GM18873 (cell line): Measurements from ENCODE around the gene TENM3.
A peak's percentile ranks its signal among the peaks of the same experiment; 100 is the strongest.

ENCODE experiments used
- ATAC-seq: cut with Tn5 transposase; IDR thresholded peaks from one replicate; pipeline ENCODE4 v1.9.1; 2021; ENCODE audit warnings: mild to moderate bottlenecking, moderate library complexity, moderate number of reproducible peaks; ENCODE audit not compliant: unreplicated experiment, low FRiP score

Gene TENM3

GRCh38 chr4:182537031-182537795 is 294.0 kb downstream of the TENM3 start:
- no peak for ATAC-seq

DNA sequence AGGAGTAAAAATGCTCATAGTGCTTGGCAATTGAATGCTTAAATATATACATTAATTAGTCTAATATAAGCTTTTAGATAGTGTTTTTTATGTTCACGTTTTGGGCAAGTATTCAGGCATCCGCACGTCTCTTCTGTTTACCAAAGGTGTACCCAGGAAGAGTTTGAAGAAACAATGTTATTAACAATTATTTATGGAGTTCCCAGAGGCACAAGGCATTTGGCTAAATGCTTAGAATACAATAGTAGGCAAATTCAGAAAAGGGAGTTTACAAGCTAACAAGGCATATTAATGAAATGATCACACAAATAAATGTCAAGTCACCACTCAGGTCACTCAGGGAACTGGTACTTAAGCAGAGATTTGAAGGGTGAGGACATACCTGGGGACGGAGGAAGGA is 294.8 kb downstream of the TENM3 start:
- no peak for ATAC-seq

DNA sequence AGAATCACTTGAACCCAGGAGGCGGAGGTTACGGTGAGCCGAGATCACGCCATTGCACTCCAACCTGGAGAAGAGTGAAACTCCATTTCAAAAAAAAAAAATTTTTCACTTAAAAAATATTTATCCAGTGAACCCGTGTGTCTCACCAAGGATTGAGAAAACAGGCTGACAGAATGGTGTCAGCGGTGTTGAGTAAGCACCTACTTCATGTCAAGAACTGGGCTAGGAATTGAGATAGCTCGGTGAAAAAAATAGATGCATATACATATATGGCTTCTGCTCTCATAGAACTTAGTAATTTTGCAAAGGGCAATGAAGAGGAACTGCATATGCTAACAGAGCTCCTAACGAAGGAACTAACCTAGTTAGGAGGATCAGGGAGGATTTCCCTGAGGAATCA is 297.3 kb downstream of the TENM3 start:
- ATAC-seq, result no peak

- peak; percentile 94 for ATAC-seq
Measured at GRCh38 chr4:182547435-182547834, 304.2 kb downstream of the TENM3 start.

GRCh38 chr4:182548156-182548555 is 305.0 kb downstream of the TENM3 start:
- ATAC-seq, result no peak

GRCh38 chr4:182549356-182549755 is 306.2 kb downstream of the TENM3 start:
- no peak for ATAC-seq

- no peak for ATAC-seq
Measured at GRCh38 chr4:182552948-182553347, 309.7 kb downstream of the TENM3 start.

DNA sequence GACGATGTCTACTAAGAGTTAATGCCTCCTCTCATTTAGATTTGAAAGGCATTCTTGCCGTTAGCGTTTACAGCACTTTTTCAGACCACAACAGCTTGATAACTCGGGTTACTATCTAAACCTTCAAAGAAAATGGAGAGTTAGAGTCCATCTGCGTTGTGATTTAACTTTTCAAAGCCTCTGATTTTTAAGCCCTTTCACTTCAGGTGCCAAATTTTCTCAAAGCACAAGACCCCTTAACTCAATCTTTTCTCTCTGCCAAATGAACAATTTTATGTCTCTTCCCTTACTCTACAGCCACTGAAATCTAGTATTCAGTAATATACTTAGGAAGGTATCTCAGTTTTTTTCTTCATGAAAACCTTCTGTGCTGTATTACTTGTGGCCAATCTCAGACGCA is 310.5 kb downstream of the TENM3 start:
- no peak for ATAC-seq

- no peak for ATAC-seq
Measured at GRCh38 chr4:182554736-182555135, 311.5 kb downstream of the TENM3 start.

GRCh38 chr4:182555997-182556418 is 312.8 kb downstream of the TENM3 start:
- ATAC-seq, result no peak

GRCh38 chr4:182556580-182556979 is 313.4 kb downstream of the TENM3 start:
- ATAC-seq, result no peak

GRCh38 chr4:182560358-182560757 is 317.2 kb downstream of the TENM3 start:
- ATAC-seq, result no peak

DNA sequence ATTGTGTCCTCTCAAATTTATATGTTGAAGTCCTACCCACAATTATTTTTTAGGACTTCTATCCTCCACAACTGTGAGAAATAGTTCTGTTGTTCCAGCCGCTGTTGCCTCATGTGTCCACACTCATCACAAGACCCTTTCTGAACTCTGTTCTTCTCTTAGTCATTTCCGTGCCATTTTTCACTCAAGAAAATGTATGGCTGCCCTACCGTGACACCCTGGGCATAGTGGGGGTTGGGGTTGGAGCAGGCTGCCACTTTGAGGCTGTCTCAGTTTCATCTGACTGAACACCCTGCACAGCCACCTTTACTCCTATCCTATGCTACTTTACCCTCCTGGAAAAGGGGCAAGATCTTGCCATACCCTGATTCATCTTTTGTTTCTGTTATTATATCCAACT is 319.1 kb downstream of the TENM3 start:
- ATAC-seq, result no peak

- no peak for ATAC-seq
Measured at GRCh38 chr4:182564724-182565369, 321.6 kb downstream of the TENM3 start.

GRCh38 chr4:182567119-182567518 is 323.9 kb downstream of the TENM3 start:
- no peak for ATAC-seq

GRCh38 chr4:182569561-182569960 is 326.4 kb downstream of the TENM3 start:
- ATAC-seq, result no peak

- no peak for ATAC-seq
Measured at GRCh38 chr4:182574706-182575105, 331.5 kb downstream of the TENM3 start.

DNA sequence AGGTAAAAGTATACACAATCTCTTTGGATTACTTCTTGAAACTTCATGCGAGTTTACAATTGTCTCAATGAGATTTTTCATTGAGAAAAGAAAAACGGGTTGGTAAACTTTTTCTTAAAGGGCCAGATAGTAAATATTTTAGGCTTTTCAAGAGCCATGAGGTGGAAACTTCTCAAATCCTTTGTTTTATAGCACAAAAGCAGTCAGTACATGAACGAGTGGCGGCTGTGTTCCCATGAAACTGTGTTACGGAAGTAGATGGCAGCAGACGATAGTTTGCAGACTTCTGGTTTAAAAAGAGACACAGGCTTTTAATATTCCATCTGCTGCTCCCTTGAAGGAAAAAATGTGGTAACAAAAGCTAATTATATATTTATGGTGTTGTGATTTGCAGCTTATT is 332.0 kb downstream of the TENM3 start:
- no peak for ATAC-seq

- ATAC-seq, result no peak
Measured at GRCh38 chr4:182576601-182577289, 333.5 kb downstream of the TENM3 start.

DNA sequence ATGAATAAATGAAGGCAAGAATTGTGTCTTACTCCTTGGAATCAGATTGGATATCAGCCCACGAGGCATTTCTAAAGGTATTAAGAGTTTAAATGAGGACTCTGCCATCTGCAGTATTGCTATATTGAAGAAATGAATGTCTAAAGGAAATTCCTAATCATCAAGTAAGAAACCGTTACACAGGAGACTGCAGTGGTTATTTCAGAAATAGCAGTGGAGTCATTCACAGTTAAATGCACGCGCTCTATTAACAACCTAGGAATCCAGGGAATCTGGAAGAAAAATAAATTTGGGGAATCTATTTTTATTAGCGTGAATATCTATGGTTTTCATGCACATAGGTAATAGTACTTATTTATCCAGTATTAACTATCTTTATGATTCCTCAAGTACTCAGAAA is 334.2 kb downstream of the TENM3 start:
- ATAC-seq, result no peak

DNA sequence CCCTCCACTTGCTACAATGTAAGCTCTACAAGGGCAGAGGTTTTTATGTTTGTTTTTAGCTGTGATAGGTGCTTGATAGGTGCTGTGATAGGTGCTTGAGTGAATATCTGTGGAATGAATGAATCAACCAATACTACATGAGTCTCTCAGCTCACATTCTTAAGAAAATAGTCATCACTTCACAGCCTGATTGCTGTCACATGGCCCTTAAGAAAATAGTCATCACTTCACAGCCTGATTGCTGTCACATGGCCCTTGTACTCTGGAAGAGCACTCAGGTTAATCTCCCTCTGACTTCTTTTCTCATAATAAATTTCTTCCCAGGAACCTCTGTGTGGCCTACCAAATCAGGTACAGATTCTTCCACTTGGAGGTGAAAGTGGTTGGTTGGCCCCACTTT is 335.2 kb downstream of the TENM3 start:
- ATAC-seq, result no peak

- no peak for ATAC-seq
Measured at GRCh38 chr4:182582245-182582644, 339.0 kb downstream of the TENM3 start.
